Esophagus squamous epithelium (tissue), 5 donors: ENCODE measurements around the gene IGFBP7. TPM values are rescaled to one million over a fixed set of nuclear protein-coding genes. Genes with fewer than 3 reads are reported as not detected.

Source experiments
- DNase-seq: peaks from one replicate; lab custom pipeline; 2025; lab: John Stamatoyannopoulos, UW
- H3K27ac ChIP-seq, 4 donors: fragments of 200-600 bp; sonication (generic); one replicate each; pipeline ENCODE4 v1.5.1; 2016 to 2019; ENCODE audit warnings: mild to moderate bottlenecking in 1 of 4
- H3K27me3 ChIP-seq, 4 donors: fragments of 200-600 bp; sonication (generic); 1 replicate in 3 of 4; 2 replicates in 1 of 4; pipeline versions ENCODE4 v1.5.1 to v1.6.0; 2017 to 2021; ENCODE audit warnings: antibody characterized with exemption in 1 of 4
- H3K36me3 ChIP-seq, 3 donors: fragments of 200-600 bp; sonication (generic); one replicate each; pipeline ENCODE4 v1.5.1; 2016 to 2019
- H3K4me1 ChIP-seq, 3 donors: fragments of 200-600 bp; sonication (generic); one replicate each; pipeline ENCODE4 v1.5.1; 2017 to 2019
- H3K4me3 ChIP-seq, 4 donors: fragments of 200-600 bp; sonication (generic); 1 replicate in 3 of 4; 2 replicates in 1 of 4; pipeline ENCODE4 v1.5.1; 2016 to 2019; ENCODE audit warnings: mild to moderate bottlenecking in 2 of 4, moderate library complexity in 1 of 4
- H3K9me3 ChIP-seq, 3 donors: fragments of 200-600 bp; sonication (generic); one replicate each; pipeline ENCODE4 v1.5.1; 2016 to 2019
- POLR2A ChIP-seq, 4 donors: fragments of 450-650 bp; IDR thresholded peaks; one replicate each; pipeline ENCODE4 v1.6.1; 2017; ENCODE audit warnings: antibody characterized with exemption in 4 of 4, mild to moderate bottlenecking in 4 of 4, moderate library complexity in 3 of 4
- WGBS, 2 donors: methylation state at CpG; one replicate each; pipeline ENCODE4 v1.1.5; 2018; 5-methylcytosine and 5-hydroxymethylcytosine counted together
- intact Hi-C: fragments of 100-400 bp; cut with DNase I; formaldehyde crosslinking; loops from one replicate; pipeline ENCODE4 v1.15.0; 2022
- total RNA-seq, 4 donors: library from RNA; depleted of rRNA; stranded (reverse); fragments of >200 nt; gene quantifications; one replicate each; pipeline ENCODE4 v1.1.0, GENCODE V29; 2016
- TF ChIP-seq, protein P1 (sequence below), 6 experiments: fragments of 450-650 bp in 4 of 6; fragments of 200-600 bp in 2 of 6; sonication (generic) in 2 of 6; IDR thresholded peaks; one replicate each; pipeline ENCODE4 v1.5.1; 2016 to 2019; ENCODE audit warnings: antibody characterized with exemption in 6 of 6, mild to moderate bottlenecking in 4 of 6, moderate library complexity in 4 of 6
- donor health status: DM: yes; HTN: yes; CAD: no.

The IGFBP7 gene
- total RNA-seq, 4 donors from 2014 or later, result 26.4 to 135 (median 91.3) TPM

DNA sequence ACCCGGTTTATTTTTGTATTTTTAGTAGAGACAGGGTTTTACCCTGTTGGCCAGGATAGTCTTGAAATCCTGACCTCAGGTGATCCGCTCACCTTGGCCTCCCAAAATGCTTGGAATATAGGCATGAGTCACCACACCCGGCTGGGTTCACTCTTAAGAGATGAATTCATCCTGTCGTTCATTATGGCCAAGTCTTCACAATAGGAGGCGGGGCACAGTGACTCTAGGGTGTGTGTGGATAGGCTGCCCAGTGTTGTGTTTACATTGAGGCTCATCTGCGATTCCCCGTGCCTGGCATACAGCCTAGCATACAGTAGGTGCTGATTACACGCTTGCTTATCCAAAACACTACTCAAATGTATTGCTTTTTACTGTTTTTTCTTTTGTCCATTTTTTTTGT lies 41.3 kb upstream of the IGFBP7 start:
- intact Hi-C loops, result no loop called here
- H3K36me3 ChIP-seq, result no peaks in the 10 kb centered on the region
- no peak overlapping the region for H3K4me3 ChIP-seq
- no peak overlapping the region for H3K27ac ChIP-seq
- TF ChIP-seq, protein P1, sequence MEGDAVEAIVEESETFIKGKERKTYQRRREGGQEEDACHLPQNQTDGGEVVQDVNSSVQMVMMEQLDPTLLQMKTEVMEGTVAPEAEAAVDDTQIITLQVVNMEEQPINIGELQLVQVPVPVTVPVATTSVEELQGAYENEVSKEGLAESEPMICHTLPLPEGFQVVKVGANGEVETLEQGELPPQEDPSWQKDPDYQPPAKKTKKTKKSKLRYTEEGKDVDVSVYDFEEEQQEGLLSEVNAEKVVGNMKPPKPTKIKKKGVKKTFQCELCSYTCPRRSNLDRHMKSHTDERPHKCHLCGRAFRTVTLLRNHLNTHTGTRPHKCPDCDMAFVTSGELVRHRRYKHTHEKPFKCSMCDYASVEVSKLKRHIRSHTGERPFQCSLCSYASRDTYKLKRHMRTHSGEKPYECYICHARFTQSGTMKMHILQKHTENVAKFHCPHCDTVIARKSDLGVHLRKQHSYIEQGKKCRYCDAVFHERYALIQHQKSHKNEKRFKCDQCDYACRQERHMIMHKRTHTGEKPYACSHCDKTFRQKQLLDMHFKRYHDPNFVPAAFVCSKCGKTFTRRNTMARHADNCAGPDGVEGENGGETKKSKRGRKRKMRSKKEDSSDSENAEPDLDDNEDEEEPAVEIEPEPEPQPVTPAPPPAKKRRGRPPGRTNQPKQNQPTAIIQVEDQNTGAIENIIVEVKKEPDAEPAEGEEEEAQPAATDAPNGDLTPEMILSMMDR (IDR thresholded peaks at IDR 0.05), result no peak
- no peak for TF ChIP-seq POLR2A (IDR thresholded peaks at IDR 0.05)
- 36 to 52% methylated on average over 8 of the region's 8 CpGs for WGBS, 2 donors
- no peaks in the 10 kb centered on the region for H3K9me3 ChIP-seq
- H3K4me1 ChIP-seq, result peaks cover 0 to 4% (median 0%) of the 10 kb centered on the region in 3 donors
- DNase-seq, result no peak
- H3K27me3 ChIP-seq, result peaks cover 0 to 34% (median 0%) of the 10 kb centered on the region in 4 donors

DNA sequence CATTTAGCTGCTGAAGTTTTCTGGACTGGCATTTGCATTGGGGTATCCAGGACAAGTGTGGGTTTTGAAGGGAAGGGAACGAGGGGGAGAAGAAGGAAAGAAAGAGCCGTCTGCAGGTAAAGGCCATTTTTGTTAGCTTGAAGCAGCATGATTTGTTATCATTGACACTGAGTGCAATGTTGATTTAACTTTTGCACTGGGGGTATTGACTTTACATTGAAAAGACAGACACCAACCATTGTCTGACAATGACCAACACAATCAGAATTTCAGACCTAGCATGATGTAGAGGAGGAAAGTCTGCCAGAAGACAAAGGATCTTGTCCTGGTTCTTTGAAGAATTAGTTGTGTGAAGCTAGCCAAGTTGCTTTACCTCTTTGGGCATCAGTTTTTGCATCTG lies 39.6 kb upstream of the IGFBP7 start:
- no peak overlapping the region for H3K27ac ChIP-seq
- TF ChIP-seq POLR2A (IDR thresholded peaks at IDR 0.05), result no peak
- TF ChIP-seq, protein P1 (IDR thresholded peaks at IDR 0.05), result no peak
- H3K4me1 ChIP-seq, result peaks cover 0 to 4% (median 0%) of the 10 kb centered on the region in 3 donors
- H3K9me3 ChIP-seq, result no peaks in the 10 kb centered on the region
- no peak overlapping the region for H3K4me3 ChIP-seq
- no peaks in the 10 kb centered on the region for H3K36me3 ChIP-seq
- WGBS, 2 donors, result 69 to 91% methylated on average over 2 of the region's 2 CpGs
- no peak for DNase-seq
- intact Hi-C loops, result no loop called here
- H3K27me3 ChIP-seq, result peaks cover 0 to 29% (median 0%) of the 10 kb centered on the region in 4 donors

DNA sequence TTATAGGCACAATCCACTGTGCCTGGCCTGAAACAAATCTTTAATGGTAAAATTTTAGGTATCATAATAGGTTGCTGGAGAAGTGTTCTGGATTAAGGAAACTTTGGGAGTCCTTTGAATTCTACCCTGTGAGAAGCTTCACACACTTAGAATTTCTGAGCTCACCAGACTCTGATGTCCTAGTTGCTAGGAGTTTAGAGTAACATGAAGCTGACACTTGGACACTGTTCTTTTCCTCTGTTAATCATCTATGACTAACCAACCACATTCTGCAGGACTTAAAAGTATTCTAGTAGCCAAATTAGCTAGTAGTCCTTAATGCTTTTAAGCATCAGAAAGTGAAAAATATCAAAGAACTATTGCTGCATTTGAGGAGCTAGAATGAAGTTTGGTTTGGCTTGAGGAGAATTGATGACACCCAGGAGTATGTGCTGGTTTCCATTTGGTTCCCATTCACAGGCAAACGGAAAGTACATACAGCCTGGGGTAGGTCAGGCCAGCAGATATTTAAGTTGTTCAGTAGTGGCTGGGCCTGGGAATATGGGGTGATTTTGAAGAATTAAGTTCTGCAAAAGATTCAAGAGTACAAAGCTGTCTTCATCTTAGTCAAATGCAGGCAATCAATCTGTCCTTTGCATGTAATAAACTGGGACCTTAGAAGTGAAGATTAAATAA lies 38.8 kb upstream of the IGFBP7 start:
- Histone ChIP-seq H3K27me3 (peaks cover 0 to 24% (median 0%) of the 10 kb centered on the region in 4 donors), H3K4me3 (no peak overlapping the region), H3K27ac (no peak overlapping the region), H3K9me3 (no peaks in the 10 kb centered on the region), H3K4me1 (peaks cover 0 to 4% (median 0%) of the 10 kb centered on the region in 3 donors), H3K36me3 (no peaks in the 10 kb centered on the region)
- TF ChIP-seq, protein P1 (IDR thresholded peaks at IDR 0.05), result no peak
- TF ChIP-seq POLR2A (IDR thresholded peaks at IDR 0.05), result no peak
- no peak for DNase-seq
- WGBS, 2 donors, result 53 to 64% methylated on average over 1 of the region's 1 CpG
- intact Hi-C loops, result no loop called here

DNA sequence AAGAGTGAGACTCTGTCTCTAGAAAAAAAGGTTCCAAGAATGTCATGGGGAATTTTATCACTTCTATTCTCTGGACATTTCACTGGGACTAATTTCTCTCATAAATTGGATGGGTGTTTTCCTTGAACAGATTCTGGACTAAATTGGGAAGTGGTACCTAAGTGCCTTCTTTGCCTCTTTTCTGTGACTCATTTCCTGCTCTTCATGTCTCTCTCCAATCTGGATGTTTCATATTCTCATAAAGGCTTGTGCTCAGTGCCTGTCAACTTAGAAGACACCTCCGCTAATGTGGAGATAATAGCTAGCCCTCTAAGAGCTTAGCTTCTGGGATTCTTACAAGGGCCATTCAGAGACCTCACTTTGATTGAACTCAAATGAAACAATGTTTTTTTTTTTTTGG lies 38.0 kb upstream of the IGFBP7 start:
- TF ChIP-seq, protein P1 (IDR thresholded peaks at IDR 0.05), result no peak
- no peak for TF ChIP-seq POLR2A (IDR thresholded peaks at IDR 0.05)

DNA sequence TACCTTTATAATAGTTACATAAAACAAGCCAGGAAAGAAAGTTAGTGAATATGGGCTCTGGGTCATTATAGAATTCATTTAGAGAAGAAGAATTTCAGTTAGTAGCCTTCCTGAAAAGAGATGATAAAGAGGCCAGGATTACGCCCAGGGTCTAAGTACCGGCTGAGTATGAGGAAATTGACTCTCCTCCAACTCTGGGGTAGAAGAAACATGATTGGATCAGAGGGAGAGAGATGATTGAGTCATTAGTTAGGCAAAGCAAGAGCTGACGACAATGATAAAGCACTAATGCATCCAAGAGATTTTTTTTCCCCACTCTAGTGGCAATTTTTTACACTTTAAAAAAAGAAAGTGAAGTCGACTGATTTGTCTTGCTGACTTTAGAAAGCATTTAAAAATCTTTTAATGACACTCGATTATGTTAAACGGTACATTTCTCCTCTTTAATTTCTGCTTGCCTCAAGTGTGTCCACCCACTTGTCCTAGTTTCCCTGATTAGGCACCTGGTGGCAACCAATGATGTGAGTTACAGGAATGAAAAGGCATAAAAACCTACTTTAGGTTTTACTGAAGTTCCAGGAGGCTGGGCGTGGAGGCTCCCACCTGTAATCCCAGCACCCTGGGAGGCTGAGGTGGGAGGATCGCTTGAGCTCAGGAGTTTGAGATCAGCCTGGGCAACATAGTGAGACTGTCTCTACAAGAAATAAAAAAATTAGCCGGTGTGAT lies 37.3 kb upstream of the IGFBP7 start:
- peaks cover 0 to 4% (median 0%) of the 10 kb centered on the region in 3 donors for H3K4me1 ChIP-seq
- DNase-seq, result no peak
- 59 to 60% methylated on average over 8 of the region's 9 CpGs for WGBS, 2 donors
- H3K9me3 ChIP-seq, result no peaks in the 10 kb centered on the region
- intact Hi-C loops, result no loop called here
- TF ChIP-seq, protein P1 (IDR thresholded peaks at IDR 0.05), result no peak
- TF ChIP-seq POLR2A (IDR thresholded peaks at IDR 0.05), result no peak
- H3K4me3 ChIP-seq, result no peak overlapping the region
- H3K27ac ChIP-seq, result no peak overlapping the region
- H3K27me3 ChIP-seq, result peaks cover 0 to 20% (median 0%) of the 10 kb centered on the region in 4 donors
- H3K36me3 ChIP-seq, result no peaks in the 10 kb centered on the region

More for the DNA sequence above, 38.0 kb upstream of the IGFBP7 start:
- no peak overlapping the region for H3K27ac ChIP-seq
- H3K27me3 ChIP-seq, result peaks cover 0 to 25% (median 0%) of the 10 kb centered on the region in 4 donors
- DNase-seq, result no peak
- H3K36me3 ChIP-seq, result no peaks in the 10 kb centered on the region
- intact Hi-C loops, result no loop called here
- no peak overlapping the region for H3K4me3 ChIP-seq
- H3K9me3 ChIP-seq, result no peaks in the 10 kb centered on the region
- 86 to 93% methylated on average over 1 of the region's 1 CpG for WGBS, 2 donors
- H3K4me1 ChIP-seq, result peaks cover 0 to 4% (median 0%) of the 10 kb centered on the region in 3 donors
